ENCODE results near the gene TMC6. TPM values are rescaled to one million over a fixed set of nuclear protein-coding genes. Genes with fewer than 3 reads are reported as not detected.
A peak's percentile ranks its signal among the peaks of the same experiment; 100 is the strongest.

The TMC6 gene
- total and polyA plus RNA-seq, 2 of the 13 experiments (the other 11 are each of a cell fraction or from before 2014, with no cell fraction given) = 48.4 to 99.1 TPM

DNA sequence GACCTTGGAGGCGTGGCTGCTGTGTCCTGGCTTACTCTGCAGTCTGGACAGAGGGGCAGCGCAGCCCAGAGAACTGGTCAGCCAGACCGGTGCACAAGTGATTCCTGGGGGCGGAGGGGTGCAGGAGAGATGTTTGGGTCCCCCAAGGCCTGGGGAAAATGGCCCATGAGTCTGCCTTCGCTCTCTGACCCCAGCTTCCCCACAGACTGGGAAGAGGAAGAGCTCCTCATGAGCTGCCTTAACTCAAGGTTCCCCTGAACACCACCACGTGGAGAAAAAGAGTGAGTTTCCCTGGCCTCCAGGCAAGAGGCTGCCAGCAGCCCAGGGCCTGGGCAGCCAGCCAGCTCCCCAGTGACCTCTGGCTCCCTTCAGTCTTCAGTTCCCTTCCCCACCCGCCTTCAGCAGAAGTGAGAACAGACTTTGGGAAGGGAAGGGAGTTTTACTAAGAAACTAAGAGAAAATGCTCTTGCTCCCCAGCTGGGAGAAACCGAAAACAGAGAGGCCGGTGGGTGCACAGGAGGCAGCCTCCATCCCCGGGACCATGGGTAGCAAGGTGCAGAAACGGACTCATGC is 15.7 kb upstream of the TMC6 start (continued):
- TF ChIP-seq ZNF770 (CRISPR knock-in tag; IDR thresholded peaks at IDR 0.05) = peak; percentile 90
- TF ChIP-seq NR3C1 (CRISPR knock-in tag; IDR thresholded peaks at IDR 0.05) = no peak
- no peak for TF ChIP-seq ZNF232 (CRISPR knock-in tag; IDR thresholded peaks at IDR 0.05; ENCODE audit: borderline replicate concordance)
- no peak for TF ChIP-seq ZNF326 (CRISPR knock-in tag; IDR thresholded peaks at IDR 0.05; ENCODE audit: borderline replicate concordance)
- no peak for TF ChIP-seq KDM5A (IDR thresholded peaks at IDR 0.05; ENCODE audit: borderline replicate concordance, low read length)
- TF ChIP-seq ZNF230 (CRISPR knock-in tag; IDR thresholded peaks at IDR 0.05) = no peak
- TF ChIP-seq ZBTB26 (CRISPR knock-in tag; IDR thresholded peaks at IDR 0.05; ENCODE audit: borderline replicate concordance) = no peak
- no peak for TF ChIP-seq HNRNPLL (IDR thresholded peaks at IDR 0.05; ENCODE audit: low read depth, low read length, poor library complexity, severe bottlenecking)
- TF ChIP-seq ZNF878 (CRISPR knock-in tag; IDR thresholded peaks at IDR 0.05) = no peak
- no peak for TF ChIP-seq ASH2L (IDR thresholded peaks at IDR 0.05; ENCODE audit: insufficient read length, low read depth, low read length)
- TF ChIP-seq HOXA3 (CRISPR knock-in tag; IDR thresholded peaks at IDR 0.05) = peak; percentile 35; the same call in 1 of the 2 replicates
- no peak for TF ChIP-seq MYPOP (CRISPR knock-in tag; IDR thresholded peaks at IDR 0.05)
- TF ChIP-seq IRF2 (CRISPR knock-in tag; IDR thresholded peaks at IDR 0.05) = 0 out of 2 replicates have a peak, but pooled peaks have one; percentile 34
- TF ChIP-seq ZNF749 (CRISPR knock-in tag; IDR thresholded peaks at IDR 0.05; ENCODE audit: borderline replicate concordance) = no peak
- TF ChIP-seq ZBTB7A (CRISPR knock-in tag; IDR thresholded peaks at IDR 0.05) = no peak
- no peak for TF ChIP-seq CCAR2 (optimal IDR thresholded peaks at IDR 0.05; ENCODE audit: low read depth, low read length)
- TF ChIP-seq, protein P1, sequence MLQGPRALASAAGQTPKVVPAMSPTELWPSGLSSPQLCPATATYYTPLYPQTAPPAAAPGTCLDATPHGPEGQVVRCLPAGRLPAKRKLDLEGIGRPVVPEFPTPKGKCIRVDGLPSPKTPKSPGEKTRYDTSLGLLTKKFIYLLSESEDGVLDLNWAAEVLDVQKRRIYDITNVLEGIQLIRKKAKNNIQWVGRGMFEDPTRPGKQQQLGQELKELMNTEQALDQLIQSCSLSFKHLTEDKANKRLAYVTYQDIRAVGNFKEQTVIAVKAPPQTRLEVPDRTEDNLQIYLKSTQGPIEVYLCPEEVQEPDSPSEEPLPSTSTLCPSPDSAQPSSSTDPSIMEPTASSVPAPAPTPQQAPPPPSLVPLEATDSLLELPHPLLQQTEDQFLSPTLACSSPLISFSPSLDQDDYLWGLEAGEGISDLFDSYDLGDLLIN (CRISPR knock-in tag; IDR thresholded peaks at IDR 0.05; ENCODE audit: borderline replicate concordance) = no peak
- TF ChIP-seq GTF2F1 (IDR thresholded peaks at IDR 0.05; ENCODE audit: low read length) = no peak
- TF ChIP-seq ZNF572 (CRISPR knock-in tag; IDR thresholded peaks at IDR 0.05) = 0 out of 2 replicates have a peak, but pooled peaks have one; percentile 17
- TF ChIP-seq, protein P2, sequence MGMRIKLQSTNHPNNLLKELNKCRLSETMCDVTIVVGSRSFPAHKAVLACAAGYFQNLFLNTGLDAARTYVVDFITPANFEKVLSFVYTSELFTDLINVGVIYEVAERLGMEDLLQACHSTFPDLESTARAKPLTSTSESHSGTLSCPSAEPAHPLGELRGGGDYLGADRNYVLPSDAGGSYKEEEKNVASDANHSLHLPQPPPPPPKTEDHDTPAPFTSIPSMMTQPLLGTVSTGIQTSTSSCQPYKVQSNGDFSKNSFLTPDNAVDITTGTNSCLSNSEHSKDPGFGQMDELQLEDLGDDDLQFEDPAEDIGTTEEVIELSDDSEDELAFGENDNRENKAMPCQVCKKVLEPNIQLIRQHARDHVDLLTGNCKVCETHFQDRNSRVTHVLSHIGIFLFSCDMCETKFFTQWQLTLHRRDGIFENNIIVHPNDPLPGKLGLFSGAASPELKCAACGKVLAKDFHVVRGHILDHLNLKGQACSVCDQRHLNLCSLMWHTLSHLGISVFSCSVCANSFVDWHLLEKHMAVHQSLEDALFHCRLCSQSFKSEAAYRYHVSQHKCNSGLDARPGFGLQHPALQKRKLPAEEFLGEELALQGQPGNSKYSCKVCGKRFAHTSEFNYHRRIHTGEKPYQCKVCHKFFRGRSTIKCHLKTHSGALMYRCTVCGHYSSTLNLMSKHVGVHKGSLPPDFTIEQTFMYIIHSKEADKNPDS (CRISPR knock-in tag; IDR thresholded peaks at IDR 0.05) = 0 out of 2 replicates have a peak, but pooled peaks have one; percentile 8
- no peak for TF ChIP-seq ZNF775 (CRISPR knock-in tag; IDR thresholded peaks at IDR 0.05; ENCODE audit: borderline replicate concordance)
- no peak for TF ChIP-seq RBM22 (optimal IDR thresholded peaks at IDR 0.05; ENCODE audit: low read length)
- TF ChIP-seq WIZ (CRISPR knock-in tag; IDR thresholded peaks at IDR 0.05) = 0 out of 2 replicates have a peak, but pooled peaks have one; percentile 48

Data from HepG2 (cell line).